GM19239 (cell line): ENCODE measurements around the gene KLK2.

Experiments used
- DNase-seq: peaks from one replicate; pipeline ENCODE4 v3.0.0; 2011; ENCODE audit warnings: low spot score; ENCODE audit not compliant: insufficient read length
- FAIRE-seq: peaks from 2 replicates; lab custom pipeline; 2011; peaks lifted over from hg19 to GRCh38; lab: Jason Lieb, UNC

Gene KLK2

GRCh38 chr19:50873056-50873455, at the start of gene KLK2:
Gene KLK2 (plus strand): TSS chr19:50873439. CDS start chr19:50873474, 35 bp downstream.
- FAIRE-seq: no peak
- no peak for DNase-seq

GRCh38 chr19:50826492-50827240, 46.6 kb upstream of the KLK2 start:
- FAIRE-seq (no peak), DNase-seq (no peak)

- no peak for FAIRE-seq
- DNase-seq: no peak
Measured at GRCh38 chr19:50827476-50827875, 45.8 kb upstream of the KLK2 start.

GRCh38 chr19:50829801-50830200, 43.4 kb upstream of the KLK2 start:
- FAIRE-seq (no peak), DNase-seq (no peak)

GRCh38 chr19:50830266-50831025, 42.8 kb upstream of the KLK2 start:
- no peak for DNase-seq
- no peak for FAIRE-seq

- FAIRE-seq: no peak
- no peak for DNase-seq
Measured at GRCh38 chr19:50831026-50831396, 42.2 kb upstream of the KLK2 start.

- DNase-seq: no peak
- no peak for FAIRE-seq
Measured at GRCh38 chr19:50832666-50833065, 40.6 kb upstream of the KLK2 start.

GRCh38 chr19:50833117-50833801, 40.0 kb upstream of the KLK2 start, which contains the start of gene KLK15:
Gene KLK15 (minus strand): TSS chr19:50833574. CDS start chr19:50831492, 2,082 bp downstream.
- FAIRE-seq (no peak), DNase-seq (no peak)

- FAIRE-seq (no peak), DNase-seq (no peak)
Measured at GRCh38 chr19:50833802-50834167, 39.5 kb upstream of the KLK2 start.

- FAIRE-seq (no peak), DNase-seq (no peak)
Measured at GRCh38 chr19:50835103-50835784, 38.0 kb upstream of the KLK2 start.

- FAIRE-seq (no peak), DNase-seq (peak; percentile 85)
Measured at GRCh38 chr19:50835785-50836542, 37.3 kb upstream of the KLK2 start.

- FAIRE-seq (no peak), DNase-seq (no peak)
Measured at GRCh38 chr19:50836543-50837195, 36.6 kb upstream of the KLK2 start.

GRCh38 chr19:50837300-50837699, 35.9 kb upstream of the KLK2 start:
- no peak for FAIRE-seq
- no peak for DNase-seq

- no peak for DNase-seq
- FAIRE-seq: peak; percentile 75
Measured at GRCh38 chr19:50838239-50838638, 35.0 kb upstream of the KLK2 start.

GRCh38 chr19:50839712-50840655, 33.3 kb upstream of the KLK2 start:
- FAIRE-seq (no peak), DNase-seq (no peak)

GRCh38 chr19:50842130-50842529, 31.1 kb upstream of the KLK2 start:
- FAIRE-seq: no peak
- DNase-seq: no peak

GRCh38 chr19:50843205-50843604, 30.0 kb upstream of the KLK2 start:
- no peak for DNase-seq
- no peak for FAIRE-seq

- FAIRE-seq (no peak), DNase-seq (no peak)
Measured at GRCh38 chr19:50843701-50844221, 29.5 kb upstream of the KLK2 start.
